Heart left ventricle (tissue), 16 donors: ENCODE measurements around the gene NEDD8. TPM values are rescaled to one million over a fixed set of nuclear protein-coding genes. Genes with fewer than 3 reads are reported as not detected.

Experiments
- ATAC-seq, 4 donors: fragments of 200-7000 bp; cut with Tn5 transposase; one replicate each; pipeline ENCODE4 v1.9.1; 2020 to 2022; ENCODE audit warnings: moderate library complexity in 4 of 4, mild to moderate bottlenecking in 3 of 4, moderate number of reproducible peaks in 1 of 4
- DNase-seq, 5 donors: peaks; one replicate each; pipeline ENCODE4 v3.0.0-alpha.2; 2020
- H3K27ac ChIP-seq, 12 donors: fragments of 200-600 bp; sonication (generic) in 4 of 12; one replicate each; pipeline versions ENCODE4 v1.5.0 to v1.8.0; 2016 to 2022; ENCODE audit warnings: mild to moderate bottlenecking in 2 of 12
- H3K27me3 ChIP-seq, 9 donors: fragments of 200-600 bp; sonication (generic) in 2 of 9; one replicate each; pipeline versions ENCODE4 v1.5.1 to v1.8.0; 2016 to 2022; ENCODE audit warnings: mild to moderate bottlenecking in 3 of 9
- H3K36me3 ChIP-seq, 9 donors: fragments of 200-600 bp; sonication (generic) in 2 of 9; one replicate each; pipeline versions ENCODE4 v1.5.0 to v1.8.0; 2018 to 2022; ENCODE audit warnings: mild to moderate bottlenecking in 2 of 9
- H3K4me1 ChIP-seq, 12 donors: fragments of 200-600 bp; sonication (generic) in 4 of 12; one replicate each; pipeline versions ENCODE4 v1.5.0 to v1.8.0; 2016 to 2022; ENCODE audit warnings: mild to moderate bottlenecking in 3 of 12
- H3K4me3 ChIP-seq, 12 donors: fragments of 200-600 bp; sonication (generic) in 4 of 12; one replicate each; pipeline versions ENCODE4 v1.5.0 to v1.8.0; 2017 to 2022; ENCODE audit warnings: mild to moderate bottlenecking in 9 of 12, moderate library complexity in 4 of 12
- H3K9me3 ChIP-seq, 12 donors: fragments of 200-600 bp; sonication (generic) in 4 of 12; one replicate each; pipeline versions ENCODE4 v1.5.0 to v1.8.0; 2016 to 2022; ENCODE audit warnings: mild to moderate bottlenecking in 1 of 12
- CTCF ChIP-seq, 12 donors: fragments of 200-600 bp; sonication (generic) in 4 of 12; IDR thresholded peaks; one replicate each; pipeline versions ENCODE4 v1.5.0 to v1.8.0; 2018 to 2022; ENCODE audit warnings: antibody characterized with exemption in 12 of 12, mild to moderate bottlenecking in 5 of 12
- POLR2A ChIP-seq, 2 donors: fragments of 450-650 bp; IDR thresholded peaks; one replicate each; pipeline ENCODE4 v1.6.1; 2017; ENCODE audit warnings: antibody characterized with exemption in 2 of 2, mild to moderate bottlenecking in 2 of 2, moderate library complexity in 2 of 2
- WGBS, 4 donors: extraction: QIAGEN DNeasy Blood & Tissue Kit in 2 of 4; methylation state at CpG; one replicate each; pipeline versions ENCODE4 v1.1.5 to v1.1.7; 2013 to 2018; 5-methylcytosine and 5-hydroxymethylcytosine counted together
- intact Hi-C, 10 donors: fragments of 100-400 bp; cut with DNase I; formaldehyde crosslinking; loops; one replicate each; pipeline versions ENCODE4 v1.11.1 to v1.14.2; 2022
- polyA plus RNA-seq, 2 donors: library from polyadenylated mRNA; stranded (reverse); fragments of 200-250 nt; gene quantifications; one replicate each; pipeline ENCODE4 v1.2.3, GENCODE V29; 2013
- total RNA-seq, 9 donors: library from RNA; depleted of rRNA in 2 of 9; stranded (reverse); fragments of >200 nt in 2 of 9; fragmentation: NEBNext Ultra II Directional in 3 of 9; extraction: Animal tissue kit (Norgen Biotek cat#: 25700) in 3 of 9; gene quantifications; one replicate each; pipeline versions ENCODE4 v1.1.0 to v1.2.4, GENCODE V29; 2016 to 2023
- donor health status: ischemic (EF 13 %, LVEDD 7.1; RV severe dilation, severe dysfunction).
- donor health status: healthy with polysubstance abuse.
- donor health status: DM: no; HTN: yes; CAD: no.
- donor health status: DM: no; HTN: no; CAD: no.
- donor health status: ischemic (EF 25% LVEDD 6.9; RV normal size, moderate dysfunction).
- donor health status: ischemic (EF 25% LVEDD 5.7; RV mildly dilated, moderate dysfunction).
- donor health status: healthy.
- donor health status: DM: yes; HTN: yes; CAD: no.
- donor health status: ischemic (EF 35%, LVEDD 5.7; RV mildly dilated, moderate dysfunction).
- donor health status: nonischemic (EF 11% LVEDD 7.7; RV severe dilation, severe dysfunction).
- donor health status: DM: yes; HTN: yes; CAD: no.
- donor health status: PGD.
- donor health status: ischemic (EF 29% LVEDD 5.4; RV normal size, mild dysfunction).
- donor health status: nonischemic (EF 23%, LVEDD 6.1; RV moderate dilation, normal function).

The NEDD8 gene
- total and polyA plus RNA-seq, 11 donors, result 174 to 287 (median 206) TPM

GRCh38 chr14:24195186-24196070, 36.7 kb downstream of the NEDD8 start, which contains the start of gene TM9SF1:
TM9SF1 (minus strand) TSS chr14:24195441; CDS start chr14:24195019, 422 bp downstream.
- Histone ChIP-seq H3K4me3 (peak within 1 kb of the TSS; percentile 67 to 99 (median 92)), H3K27ac (peak within 1 kb of the TSS; percentile 95 to 100 (median 98)), H3K27me3 (no peaks in the 10 kb centered on the region), H3K9me3 (no peaks in the 10 kb centered on the region), H3K36me3 (peaks cover 0 to 35% (median 23%) of the 10 kb centered on the region in 9 donors), H3K4me1 (peaks cover 2 to 51% (median 24%) of the 10 kb centered on the region in 12 donors)
- ATAC-seq (peak; percentile 89 to 96 (median 94)), DNase-seq (peak; percentile 89 to 95 (median 93))
- no peak for TF ChIP-seq CTCF (IDR thresholded peaks at IDR 0.05)
- peak in 1 of 2 donors; percentile 68 for TF ChIP-seq POLR2A (IDR thresholded peaks at IDR 0.05)
- 0 to 1% (median 1%) methylated on average over 54 to 89 of the region's 89 CpGs for WGBS, 4 donors
- intact Hi-C loops, result loop anchor here in 1 of 10 donors (2.0 kb wide), 1 partner anchor 37 kb away; the partner anchor contains the start of genes GMPR2 and NEDD8

DNA sequence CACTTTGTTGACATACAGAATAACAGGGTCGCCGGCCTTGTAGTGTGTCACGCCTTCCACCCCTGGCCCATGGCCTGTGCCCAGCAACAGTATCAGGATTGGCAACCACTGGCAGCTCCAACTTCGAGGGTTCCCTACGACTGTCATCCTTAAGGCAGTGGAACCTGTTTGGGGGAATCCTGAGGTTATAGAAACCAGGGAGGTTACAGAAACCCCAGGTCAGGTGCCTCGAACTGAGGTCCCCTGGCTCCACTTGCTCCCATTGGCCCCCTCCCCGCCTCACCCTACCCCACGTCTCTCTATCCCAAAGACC, 37.3 kb downstream of the NEDD8 start:
- no peak for DNase-seq
- Histone ChIP-seq H3K9me3 (no peaks in the 10 kb centered on the region), H3K36me3 (peaks cover 0 to 40% (median 26%) of the 10 kb centered on the region in 9 donors), H3K27me3 (no peaks in the 10 kb centered on the region), H3K4me3 (peak overlapping the region; percentile 67 to 99 (median 92)), H3K27ac (peak overlapping the region; percentile 95 to 100 (median 98)), H3K4me1 (peaks cover 2 to 51% (median 24%) of the 10 kb centered on the region in 12 donors)
- 36 to 53% (median 49%) methylated on average over 6 to 8 of the region's 8 CpGs for WGBS, 4 donors
- ATAC-seq, result peak in 1 of 4 donors; percentile 4
- intact Hi-C loops, result loop anchor here in 1 of 10 donors (2.0 kb wide), 1 partner anchor 38 kb away; the partner anchor contains the start of genes GMPR2 and NEDD8
- TF ChIP-seq POLR2A (IDR thresholded peaks at IDR 0.05) (no peak), CTCF (IDR thresholded peaks at IDR 0.05) (no peak)

- Histone ChIP-seq H3K27me3 (no peaks in the 10 kb centered on the region), H3K4me1 (peaks cover 2 to 49% (median 24%) of the 10 kb centered on the region in 12 donors), H3K4me3 (peak overlapping the region in 11 of 12 donors; percentile 67 to 99 (median 91)), H3K27ac (peak overlapping the region in 9 of 12 donors; percentile 95 to 100 (median 98)), H3K36me3 (peaks cover 0 to 38% (median 23%) of the 10 kb centered on the region in 9 donors), H3K9me3 (no peaks in the 10 kb centered on the region)
- intact Hi-C loops, result loop anchor here in 1 of 10 donors (2.0 kb wide), 1 partner anchor 38 kb away; the partner anchor contains the start of genes GMPR2 and NEDD8
- TF ChIP-seq CTCF (IDR thresholded peaks at IDR 0.05), result no peak
- no peak for TF ChIP-seq POLR2A (IDR thresholded peaks at IDR 0.05)
- DNase-seq, result no peak
- no peak for ATAC-seq
- 79 to 85% (median 81%) methylated on average over 7 of the region's 7 CpGs for WGBS, 4 donors
Measured at GRCh38 chr14:24194186-24194872, 37.8 kb downstream of the NEDD8 start.
